HEK293T (cell line): ENCODE data around the gene ALKBH5.

Experiments used
- CTCF ChIA-PET: fragments of 350-600 bp; formaldehyde crosslinking; extraction: SDS; loops from one replicate; lab custom pipeline; 2021; ENCODE audit warnings: antibody characterized with exemption, inconsistent platforms; lab: Yijun Ruan, JAX
- POLR2A ChIA-PET: fragments of 350-600 bp; formaldehyde crosslinking; extraction: SDS; loops from one replicate; lab custom pipeline; 2020; ENCODE audit warnings: antibody characterized with exemption, inconsistent platforms; lab: Yijun Ruan, JAX
- DNase-seq: peaks from one replicate; pipeline ENCODE4 v3.0.0; 2012; ENCODE audit warnings: mixed read lengths; ENCODE audit errors: extremely low spot score
- ARNT ChIP-seq: fragments of 450-650 bp; IDR thresholded peaks from 2 replicates; pipeline ENCODE4 v1.6.1; 2017; ENCODE audit warnings: mild to moderate bottlenecking
- BHLHE40 ChIP-seq: fragments of 450-650 bp; IDR thresholded peaks from 2 replicates; pipeline ENCODE4 v1.6.1; 2016; ENCODE audit warnings: mild to moderate bottlenecking, moderate library complexity, borderline replicate concordance
- CTBP1 ChIP-seq: fragments of 450-650 bp; IDR thresholded peaks from 2 replicates; pipeline ENCODE4 v1.6.1; 2016; ENCODE audit warnings: borderline replicate concordance
- ELF4 ChIP-seq: fragments of 450-650 bp; IDR thresholded peaks from 2 replicates; pipeline ENCODE4 v1.6.1; 2017; ENCODE audit warnings: antibody characterized with exemption
- FOXA1 ChIP-seq: fragments of 450-650 bp; IDR thresholded peaks from 2 replicates; pipeline ENCODE4 v1.6.1; 2016; ENCODE audit warnings: mild to moderate bottlenecking
- FOXK2 ChIP-seq: fragments of 450-650 bp; IDR thresholded peaks from 2 replicates; pipeline ENCODE4 v1.6.1; 2016; ENCODE audit warnings: mild to moderate bottlenecking
- FOXM1 ChIP-seq: fragments of 450-650 bp; IDR thresholded peaks from 2 replicates; pipeline ENCODE4 v1.6.1; 2017; ENCODE audit warnings: mild to moderate bottlenecking, borderline replicate concordance
- HDGF ChIP-seq: fragments of 450-650 bp; IDR thresholded peaks from 2 replicates; pipeline ENCODE4 v1.6.1; 2017; ENCODE audit warnings: antibody characterized with exemption, borderline replicate concordance
- L3MBTL2 ChIP-seq: fragments of 450-650 bp; conservative IDR thresholded peaks from 2 replicates; pipeline ENCODE4 v1.6.1; 2016; ENCODE audit warnings: mild to moderate bottlenecking
- LEF1 ChIP-seq: fragments of 450-650 bp; IDR thresholded peaks from 2 replicates; pipeline ENCODE4 v1.6.1; 2017; ENCODE audit warnings: mild to moderate bottlenecking, borderline replicate concordance
- NFRKB ChIP-seq: fragments of 450-650 bp; IDR thresholded peaks from 2 replicates; pipeline ENCODE4 v1.6.1; 2016; ENCODE audit warnings: mild to moderate bottlenecking, moderate library complexity
- SP1 ChIP-seq: fragments of 450-650 bp; IDR thresholded peaks from 2 replicates; pipeline ENCODE4 v1.6.1; 2017
- SUZ12 ChIP-seq: fragments of 450-650 bp; IDR thresholded peaks from 2 replicates; pipeline ENCODE4 v1.6.1; 2016; ENCODE audit warnings: mild to moderate bottlenecking
- TARDBP ChIP-seq: fragments of 450-650 bp; IDR thresholded peaks from 2 replicates; pipeline ENCODE4 v1.6.1; 2016
- ZNF384 ChIP-seq: fragments of 450-650 bp; IDR thresholded peaks from 2 replicates; pipeline ENCODE4 v1.6.1; 2016
- TF ChIP-seq, protein P1 (sequence below): fragments of 450-650 bp; IDR thresholded peaks from 2 replicates; pipeline ENCODE4 v1.6.1; 2016

The ALKBH5 gene

DNA sequence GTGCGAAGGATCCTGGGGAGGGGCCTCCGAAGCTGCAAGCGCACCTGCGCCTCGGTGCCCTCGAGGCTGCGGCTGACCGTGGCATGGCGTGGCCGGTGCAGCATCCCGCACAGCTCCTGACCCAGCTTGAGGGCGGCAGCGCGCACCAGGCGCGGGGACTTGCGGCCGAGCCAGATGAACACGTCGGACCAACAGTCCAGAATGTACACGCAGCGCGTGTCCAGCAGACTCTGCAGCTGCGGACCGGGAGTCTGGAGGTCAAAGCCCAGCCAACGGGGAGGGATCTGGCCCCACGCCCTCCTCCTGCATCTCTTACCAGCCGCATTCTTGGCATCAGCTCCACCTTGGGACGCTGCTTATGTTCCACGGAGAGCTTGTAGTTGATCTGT, 64.0 kb downstream of the ALKBH5 start:
- TF ChIP-seq FOXK2 (no peak), HDGF (no peak), FOXM1 (no peak), L3MBTL2 (no peak), NFRKB (no peak), SUZ12 (no peak), CTBP1 (no peak), FOXA1 (no peak), TARDBP (no peak), ELF4 (no peak), ZNF384 (no peak), ARNT (no peak), SP1 (no peak), BHLHE40 (no peak), LEF1 (no peak)
- TF ChIP-seq, protein P1, sequence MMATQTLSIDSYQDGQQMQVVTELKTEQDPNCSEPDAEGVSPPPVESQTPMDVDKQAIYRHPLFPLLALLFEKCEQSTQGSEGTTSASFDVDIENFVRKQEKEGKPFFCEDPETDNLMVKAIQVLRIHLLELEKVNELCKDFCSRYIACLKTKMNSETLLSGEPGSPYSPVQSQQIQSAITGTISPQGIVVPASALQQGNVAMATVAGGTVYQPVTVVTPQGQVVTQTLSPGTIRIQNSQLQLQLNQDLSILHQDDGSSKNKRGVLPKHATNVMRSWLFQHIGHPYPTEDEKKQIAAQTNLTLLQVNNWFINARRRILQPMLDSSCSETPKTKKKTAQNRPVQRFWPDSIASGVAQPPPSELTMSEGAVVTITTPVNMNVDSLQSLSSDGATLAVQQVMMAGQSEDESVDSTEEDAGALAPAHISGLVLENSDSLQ, result no peak
- DNase-seq, result no peak
- POLR2A ChIA-PET, result no interaction called here
- CTCF ChIA-PET, result no interaction called here

DNA sequence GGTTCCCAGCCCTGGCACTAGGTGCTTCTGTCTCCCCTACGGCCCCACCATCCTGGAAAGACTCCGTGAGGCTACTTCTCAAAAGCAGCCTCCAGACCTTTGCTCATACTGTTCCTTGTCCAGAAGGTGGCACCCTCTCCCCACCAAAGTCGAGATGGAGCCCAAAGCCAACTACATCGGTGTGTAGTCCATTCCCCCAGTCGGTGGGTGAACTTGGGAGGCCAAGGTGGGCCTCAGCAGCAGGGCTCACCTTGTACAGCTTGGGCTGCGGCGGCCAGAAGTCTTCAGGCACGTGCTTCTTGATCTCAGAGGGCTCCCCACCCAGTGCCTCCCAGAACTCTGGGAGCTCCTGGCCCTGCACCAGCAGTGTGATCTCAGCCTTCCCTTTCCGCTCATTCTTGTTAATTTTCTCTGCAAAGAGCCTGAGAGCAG, 64.7 kb downstream of the ALKBH5 start:
- CTCF ChIA-PET, result interaction anchor here (0.5 to 1.0 kb wide), 2 partner anchors 60 to 64 kb away, joined by 3 to 5 read pairs; no protein-coding TSS in a partner anchor
- TF ChIP-seq LEF1, result no peak
- TF ChIP-seq NFRKB, result no peak
- DNase-seq, result peak; percentile 86
- POLR2A ChIA-PET, result no interaction called here

DNA sequence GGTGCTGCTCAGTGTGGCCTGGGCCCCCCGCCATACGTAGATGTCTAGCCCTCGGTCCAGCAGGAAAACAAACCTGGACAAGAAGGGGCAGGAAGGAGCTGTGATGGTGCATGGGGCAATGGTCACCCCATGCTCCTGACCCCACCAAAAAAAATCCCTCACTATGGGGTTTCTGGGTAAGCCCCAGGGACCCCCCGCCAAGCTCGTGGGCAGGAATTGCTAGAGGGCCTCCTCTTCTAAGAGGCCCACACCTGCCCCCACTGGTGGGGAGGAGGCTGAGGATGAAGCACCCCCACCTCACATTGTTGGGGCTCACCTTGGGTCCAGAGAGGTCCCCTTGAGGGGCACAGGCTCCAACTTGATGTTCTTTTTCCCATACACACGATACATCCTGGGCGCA, 65.2 kb downstream of the ALKBH5 start:
- DNase-seq, result no peak
- POLR2A ChIA-PET, result no interaction called here
- TF ChIP-seq TARDBP, result no peak
- TF ChIP-seq BHLHE40, result no peak
- no peak for TF ChIP-seq ZNF384
- no peak for TF ChIP-seq L3MBTL2
- TF ChIP-seq NFRKB, result no peak
- TF ChIP-seq, protein P1, result no peak
- TF ChIP-seq ELF4, result no peak
- CTCF ChIA-PET, result interaction anchor here (1.0 kb wide), 1 partner anchor 64 kb away, joined by 3 read pairs; no protein-coding TSS in a partner anchor

DNA sequence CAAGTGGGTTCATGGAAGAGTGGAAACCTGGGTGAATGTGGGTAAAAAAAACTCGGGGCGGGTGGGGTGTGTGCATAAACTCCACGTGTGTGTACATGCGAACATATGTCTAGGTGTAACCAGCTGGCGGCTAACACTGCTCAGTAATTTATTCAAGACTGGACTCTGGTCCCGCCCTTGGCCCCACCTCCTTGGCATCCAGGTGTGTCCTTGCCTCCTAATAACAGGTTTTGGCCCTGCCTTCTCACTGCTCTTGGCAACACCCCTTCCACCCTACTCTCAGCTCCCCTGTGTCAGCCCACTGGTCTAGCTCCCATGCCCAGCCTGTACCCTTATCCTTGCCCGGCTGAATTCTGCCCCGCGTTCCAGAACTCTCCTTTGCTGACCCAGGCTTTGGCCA, 66.6 kb downstream of the ALKBH5 start:
- POLR2A ChIA-PET, result no interaction called here

DNA sequence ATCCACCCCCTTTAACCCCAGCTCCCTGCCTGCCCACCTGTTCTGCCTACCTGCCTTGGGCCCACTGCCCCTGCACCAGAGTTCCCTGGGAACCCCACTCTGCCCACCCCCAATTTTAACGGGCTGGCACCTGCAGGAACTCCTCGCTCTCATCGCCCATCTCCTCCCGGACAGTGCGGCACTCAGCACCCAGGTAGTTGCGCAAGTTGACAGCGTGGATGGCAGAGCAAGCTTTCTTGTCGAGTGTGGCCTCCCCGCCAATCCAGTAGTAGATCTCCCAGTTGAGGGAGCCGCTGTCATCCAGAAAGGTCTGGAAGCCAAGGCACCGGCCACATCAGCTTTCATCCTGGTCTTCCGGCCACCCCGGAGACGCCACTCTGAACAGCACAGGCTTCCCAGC, 67.1 kb downstream of the ALKBH5 start:
- POLR2A ChIA-PET, result no interaction called here
- no peak for DNase-seq
- CTCF ChIA-PET, result no interaction called here
- TF ChIP-seq FOXK2 (no peak), L3MBTL2 (no peak), SP1 (no peak), SUZ12 (no peak), FOXA1 (no peak), ELF4 (no peak), LEF1 (no peak), BHLHE40 (no peak), CTBP1 (no peak), ZNF384 (no peak), TARDBP (no peak), FOXM1 (no peak), NFRKB (no peak), HDGF (no peak), ARNT (no peak)
- TF ChIP-seq, protein P1, result no peak

More for the DNA sequence above, 66.6 kb downstream of the ALKBH5 start:
- DNase-seq, result no peak
- CTCF ChIA-PET, result no interaction called here
- TF ChIP-seq CTBP1 (no peak), FOXM1 (no peak), LEF1 (no peak)
- TF ChIP-seq, protein P1, result no peak

DNA sequence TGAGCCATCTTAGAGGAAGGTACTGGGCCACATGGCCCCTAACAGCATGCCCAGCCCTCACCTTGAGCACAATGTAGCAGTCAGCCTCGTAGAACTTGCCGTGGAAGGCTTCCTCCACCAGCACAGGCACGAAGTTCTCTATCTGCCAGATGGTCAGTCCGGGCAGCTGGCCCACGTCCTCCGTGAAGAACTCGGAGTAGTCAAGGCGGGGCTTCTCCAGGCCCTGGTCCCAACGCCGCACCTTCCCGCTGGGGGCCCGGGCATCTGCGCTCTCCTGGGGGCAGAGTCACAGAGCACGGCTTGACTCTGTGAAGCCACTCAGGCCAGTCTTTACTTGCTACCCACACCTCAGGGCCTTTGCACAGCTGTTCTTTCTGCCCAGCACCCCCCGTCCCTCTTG, 67.6 kb downstream of the ALKBH5 start:
- DNase-seq, result no peak
- ChIA-PET POLR2A (no interaction called here), CTCF (no interaction called here)
- TF ChIP-seq HDGF (no peak), LEF1 (no peak), FOXA1 (no peak), BHLHE40 (no peak), ARNT (no peak), TARDBP (no peak), SP1 (no peak), ZNF384 (no peak), L3MBTL2 (no peak), FOXK2 (no peak), NFRKB (no peak), SUZ12 (no peak), FOXM1 (no peak), ELF4 (no peak), CTBP1 (no peak)
- TF ChIP-seq, protein P1, result no peak
